ENCODE results near the gene INSL3. TPM values are rescaled to one million over a fixed set of nuclear protein-coding genes. Genes with fewer than 3 reads are reported as not detected.

Gene INSL3
- total RNA-seq, 1 experiment from 2014 or later: not detected

- H3K27ac ChIP-seq (ENCODE audit: low read depth, low read length, poor library complexity, severe bottlenecking): no peak overlapping the region
- POLR2A ChIA-PET (ENCODE audit: low non-redundant PET): no interaction called here
- no TSS peak for BruUV-seq (replicated peaks)
- H3K4me1 ChIP-seq (ENCODE audit: insufficient read depth, low read length, poor library complexity, severe bottlenecking): peaks cover 12% of the 10 kb centered on the region
- no peak overlapping the region for H3K4me3 ChIP-seq (ENCODE audit: low read depth, low read length, poor library complexity, severe bottlenecking)
- H3K36me3 ChIP-seq (ENCODE audit: insufficient read depth, low read length, poor library complexity, severe bottlenecking): peaks cover 53% of the 10 kb centered on the region
- no peak for DNase-seq (ENCODE audit: low spot score)
- intact Hi-C loops (cut with micrococcal nuclease; ENCODE audit: unreplicated experiment): no loop called here
- peaks cover 4% of the 10 kb centered on the region for H3K27me3 ChIP-seq (replicated peaks; ENCODE audit: insufficient read depth, low read depth, low read length, poor library complexity)
- no peaks in the 10 kb centered on the region for H3K9me3 ChIP-seq (ENCODE audit: low read depth, low read length, poor library complexity, severe bottlenecking)
- CTCF ChIA-PET: no interaction called here
- no peak for TF ChIP-seq CTCF (conservative IDR thresholded peaks at IDR 0.05; ENCODE audit: low read depth, low read length)
- no peak for TF ChIP-seq EZH2 (IDR thresholded peaks at IDR 0.05; ENCODE audit: borderline replicate concordance, low read depth, low read length, poor library complexity, severe bottlenecking)
These were observed 42.3 kb upstream of the INSL3 start for GRCh38 chr19:17863520-17864182.

- TF ChIP-seq CTCF (conservative IDR thresholded peaks at IDR 0.05; ENCODE audit: low read depth, low read length): no peak
- TF ChIP-seq EZH2 (IDR thresholded peaks at IDR 0.05; ENCODE audit: borderline replicate concordance, low read depth, low read length, poor library complexity, severe bottlenecking): no peak
- Histone ChIP-seq H3K4me1 (ENCODE audit: insufficient read depth, low read length, poor library complexity, severe bottlenecking) (peaks cover 12% of the 10 kb centered on the region), H3K27ac (ENCODE audit: low read depth, low read length, poor library complexity, severe bottlenecking) (peak overlapping the region; percentile 85), H3K4me3 (ENCODE audit: low read depth, low read length, poor library complexity, severe bottlenecking) (no peak overlapping the region), H3K36me3 (ENCODE audit: insufficient read depth, low read length, poor library complexity, severe bottlenecking) (peaks cover 53% of the 10 kb centered on the region), H3K27me3 (replicated peaks; ENCODE audit: insufficient read depth, low read depth, low read length, poor library complexity) (no peaks in the 10 kb centered on the region), H3K9me3 (ENCODE audit: low read depth, low read length, poor library complexity, severe bottlenecking) (no peaks in the 10 kb centered on the region)
- intact Hi-C loops (cut with micrococcal nuclease; ENCODE audit: unreplicated experiment): no loop called here
- ChIA-PET POLR2A (ENCODE audit: low non-redundant PET) (interaction anchor here (0.5 kb wide), 1 partner anchor 442 kb away, joined by 5 read pairs; no protein-coding TSS in a partner anchor), CTCF (no interaction called here)
- no TSS peak for BruUV-seq (replicated peaks)
- no peak for DNase-seq (ENCODE audit: low spot score)
These were observed 41.6 kb upstream of the INSL3 start for GRCh38 chr19:17862711-17863519.

- TF ChIP-seq EZH2 (IDR thresholded peaks at IDR 0.05; ENCODE audit: borderline replicate concordance, low read depth, low read length, poor library complexity, severe bottlenecking) (no peak), CTCF (conservative IDR thresholded peaks at IDR 0.05; ENCODE audit: low read depth, low read length) (no peak)
- Histone ChIP-seq H3K4me3 (ENCODE audit: low read depth, low read length, poor library complexity, severe bottlenecking) (peak overlapping the region; percentile 74), H3K27ac (ENCODE audit: low read depth, low read length, poor library complexity, severe bottlenecking) (peak overlapping the region; percentile 85), H3K27me3 (replicated peaks; ENCODE audit: insufficient read depth, low read depth, low read length, poor library complexity) (no peaks in the 10 kb centered on the region), H3K36me3 (ENCODE audit: insufficient read depth, low read length, poor library complexity, severe bottlenecking) (peaks cover 53% of the 10 kb centered on the region), H3K9me3 (ENCODE audit: low read depth, low read length, poor library complexity, severe bottlenecking) (no peaks in the 10 kb centered on the region), H3K4me1 (ENCODE audit: insufficient read depth, low read length, poor library complexity, severe bottlenecking) (peaks cover 12% of the 10 kb centered on the region)
- BruUV-seq (replicated peaks): no TSS peak
- intact Hi-C loops (cut with micrococcal nuclease; ENCODE audit: unreplicated experiment): no loop called here
- no peak for DNase-seq (ENCODE audit: low spot score)
- ChIA-PET POLR2A (ENCODE audit: low non-redundant PET) (no interaction called here), CTCF (no interaction called here)
These were observed 40.5 kb upstream of the INSL3 start for GRCh38 chr19:17861542-17862402.
